GM12864 (cell line): Measurements from ENCODE around the gene SLAMF1.
"Not testable (repeated sequence)": the region's sequence is repeated elsewhere in the genome, so short reads cannot be mapped to it uniquely, and the experiment has no call there.

ENCODE experiments used
- DNase-seq: peaks from one replicate; pipeline ENCODE4 v3.0.0-alpha.2; 2011; ENCODE audit warnings: low read depth
- H3K4me3 ChIP-seq: 2 replicates; pipeline ENCODE4 v1.5.1; 2011; ENCODE audit warnings: mild to moderate bottlenecking, low read depth, low read length, control low read depth
- CTCF ChIP-seq: IDR thresholded peaks from 2 replicates; pipeline ENCODE4 v1.5.1; 2011; ENCODE audit warnings: low read depth, mild to moderate bottlenecking, moderate library complexity, low read length, control low read depth, inconsistent platforms; ENCODE audit errors: missing control alignments

SLAMF1 gene

DNA sequence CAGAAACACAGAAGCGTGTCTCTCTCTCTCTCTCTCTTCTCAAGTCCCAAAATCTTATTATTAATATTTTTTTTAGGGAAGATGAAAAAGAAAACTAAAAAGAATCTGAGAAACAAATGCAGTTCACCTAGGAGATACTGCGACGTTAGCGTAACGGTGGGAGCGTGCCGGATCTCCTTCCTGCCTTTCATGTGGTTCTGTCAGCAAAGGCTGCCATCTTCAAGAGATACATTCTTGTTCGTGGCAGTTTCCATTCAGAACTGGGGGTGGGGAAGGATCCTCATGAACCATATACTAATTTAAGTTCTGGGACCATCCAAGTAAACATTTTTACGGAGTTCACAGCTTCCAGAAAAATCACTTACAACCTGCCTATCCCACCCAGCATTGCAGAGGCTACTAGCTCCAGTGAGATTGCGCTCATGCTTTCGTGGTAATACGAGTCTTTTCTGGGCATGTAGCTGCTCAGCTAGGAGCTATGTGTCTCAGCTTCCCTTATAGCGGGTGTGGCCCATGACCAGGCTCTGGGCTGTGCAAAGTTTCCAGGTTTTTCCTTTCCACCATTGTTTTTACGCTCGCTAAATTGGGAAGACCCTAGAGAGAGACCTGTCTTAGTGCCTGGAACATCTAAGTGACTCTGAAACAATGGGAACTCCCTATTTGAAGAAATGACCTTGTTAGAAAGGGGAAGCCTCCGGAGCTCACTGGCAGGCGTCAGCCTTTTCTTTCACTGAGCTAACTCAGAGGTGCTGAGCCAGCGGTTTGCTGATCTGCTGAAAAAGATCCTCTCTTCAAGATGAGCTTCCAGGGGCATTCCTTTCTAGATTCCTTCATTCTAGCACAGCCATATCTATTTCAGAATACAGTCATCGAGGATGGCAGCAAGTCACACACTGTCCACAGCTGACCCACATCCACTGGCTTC is 17.3 kb downstream of the SLAMF1 start:
- H3K4me3 ChIP-seq = no peak overlapping the region
- DNase-seq = no peak
- TF ChIP-seq CTCF = no peak

GRCh38 chr1:160628799-160629263 is 18.0 kb downstream of the SLAMF1 start:
- TF ChIP-seq CTCF = no peak
- H3K4me3 ChIP-seq = no peak overlapping the region
- no peak for DNase-seq

DNA sequence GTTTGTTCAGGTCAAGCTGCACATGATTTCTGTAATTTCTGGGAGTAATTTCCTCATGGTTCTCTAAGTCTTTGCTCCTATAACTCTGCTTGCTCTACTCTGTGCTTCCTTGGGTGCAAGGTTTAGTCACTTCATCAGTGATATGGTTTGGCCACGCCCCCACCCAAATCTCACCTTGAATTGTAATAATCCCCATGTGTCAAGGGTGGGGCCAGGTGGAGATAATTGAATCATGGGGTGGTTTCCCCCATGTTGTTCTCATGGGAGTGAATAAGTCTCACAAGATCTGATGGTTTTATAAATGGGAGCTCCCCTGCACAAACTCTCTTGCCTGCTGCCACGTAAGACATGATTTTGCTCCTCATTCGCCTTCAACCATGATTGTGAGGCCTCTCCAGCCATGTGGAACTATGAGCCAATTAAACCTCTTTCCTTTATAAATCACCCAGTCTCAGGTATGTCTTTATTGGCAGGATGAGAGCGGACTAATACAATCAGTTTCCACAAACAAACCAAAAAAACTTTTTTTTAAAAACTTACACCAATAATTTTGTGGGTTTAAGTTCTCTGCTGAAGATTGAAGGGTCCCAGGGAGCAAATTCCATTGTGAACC is 19.1 kb downstream of the SLAMF1 start:
- not testable (repeated sequence) for H3K4me3 ChIP-seq, DNase-seq

GRCh38 chr1:160626509-160627342 is 20.1 kb downstream of the SLAMF1 start:
- TF ChIP-seq CTCF = no peak
- H3K4me3 ChIP-seq = no peak overlapping the region
- DNase-seq = no peak

DNA sequence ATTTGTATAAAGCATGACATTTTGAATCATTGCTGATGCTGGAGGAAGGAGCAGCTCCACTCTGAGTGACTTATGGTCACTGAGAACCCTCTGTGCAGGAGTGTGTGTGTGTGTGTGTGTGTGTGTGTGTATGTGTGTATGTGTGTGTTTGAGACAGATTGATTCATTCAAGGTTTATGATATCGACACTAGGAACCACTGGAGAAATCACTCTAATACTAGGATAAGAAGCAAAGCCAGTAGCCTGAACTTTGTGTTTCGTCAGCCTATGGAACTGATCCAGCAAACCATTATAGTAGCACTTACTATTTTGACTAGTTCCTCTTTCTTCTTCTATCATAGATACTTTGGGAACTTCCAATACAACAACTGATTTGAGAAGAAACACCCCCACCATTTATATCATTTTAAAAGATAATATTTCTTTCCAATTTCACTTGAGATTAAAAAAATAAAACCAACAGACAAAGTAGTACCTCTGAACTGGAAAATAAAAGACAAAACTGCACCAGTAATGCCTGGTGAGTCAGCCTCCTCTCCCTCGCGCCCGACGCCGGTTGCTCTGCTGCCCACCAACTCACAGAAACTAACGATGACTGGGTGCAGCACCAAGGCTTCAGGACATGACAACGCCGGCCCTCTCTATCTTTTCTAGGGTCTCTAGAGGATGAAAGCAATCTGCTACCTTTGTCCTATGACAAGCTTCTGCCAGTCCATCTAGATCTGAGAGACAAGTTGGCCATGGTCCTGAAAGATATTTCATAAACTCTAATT is 20.9 kb downstream of the SLAMF1 start:
- H3K4me3 ChIP-seq = no peak overlapping the region
- no peak for TF ChIP-seq CTCF
- DNase-seq = no peak

GRCh38 chr1:160625321-160625720 is 21.5 kb downstream of the SLAMF1 start:
- DNase-seq = no peak
- no peak for TF ChIP-seq CTCF
- H3K4me3 ChIP-seq = peak overlapping the region; percentile 26; the same call in 1 of the 2 replicates

DNA sequence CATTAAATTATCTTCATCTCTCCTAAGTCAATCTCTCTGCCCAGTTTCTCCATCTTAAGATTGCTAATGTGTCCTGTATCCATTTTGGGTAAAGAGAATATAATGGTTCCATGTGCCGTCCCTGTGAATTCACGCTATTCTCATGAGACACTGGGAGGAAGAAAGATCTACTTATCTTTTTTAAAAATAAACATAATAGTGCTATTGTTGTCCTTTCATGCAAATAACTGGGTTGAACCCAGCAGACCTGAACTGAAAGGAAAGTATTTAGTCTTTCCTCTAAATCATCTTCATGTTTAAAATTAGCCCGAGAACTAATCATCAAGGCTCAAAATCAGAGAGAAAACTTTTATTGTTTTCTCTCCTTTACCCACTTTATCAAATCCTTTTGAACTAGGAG is 22.4 kb downstream of the SLAMF1 start:
- no peak for DNase-seq
- no peak for TF ChIP-seq CTCF
- H3K4me3 ChIP-seq = no peak overlapping the region
